ENCODE results near the gene TBC1D2B. TPM values are rescaled to one million over a fixed set of nuclear protein-coding genes. Genes with fewer than 3 reads are reported as not detected.

The TBC1D2B gene
- total RNA-seq, 4 donors from 2014 or later: 32.4 to 41.7 (median 35.3) TPM

DNA sequence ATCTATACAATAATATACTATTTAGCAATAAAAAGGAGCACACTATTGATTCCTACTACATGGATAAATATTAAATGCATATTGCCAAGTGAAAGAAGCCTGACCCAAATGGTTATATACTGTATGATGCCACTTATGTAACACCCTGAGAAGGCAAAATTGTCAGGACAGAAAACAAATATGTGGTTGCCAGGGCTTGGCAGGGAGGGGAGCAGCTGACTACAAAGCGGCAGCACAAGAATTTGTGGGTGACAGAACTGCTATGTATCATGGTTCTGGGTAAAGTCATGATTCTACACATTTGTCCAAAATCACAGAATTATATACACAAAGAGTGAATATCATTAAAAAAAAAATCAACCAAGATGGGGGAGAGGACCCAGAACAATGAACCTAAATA lies 22.5 kb downstream of the TBC1D2B start:
- 31 to 33% methylated on average over 1 of the region's 1 CpG for WGBS, 2 donors
- intact Hi-C loops (cut with DNase I; ENCODE audit: low total_unique reads): no loop called here
- DNase-seq (ENCODE audit: low spot score in 2 of 2): no peak
- TF ChIP-seq POLR2A (IDR thresholded peaks at IDR 0.05) (no peak), CTCF (IDR thresholded peaks at IDR 0.05) (no peak)
- no peak overlapping the region for H3K4me3 ChIP-seq (ENCODE audit: low read depth, poor library complexity, severe bottlenecking)

DNA sequence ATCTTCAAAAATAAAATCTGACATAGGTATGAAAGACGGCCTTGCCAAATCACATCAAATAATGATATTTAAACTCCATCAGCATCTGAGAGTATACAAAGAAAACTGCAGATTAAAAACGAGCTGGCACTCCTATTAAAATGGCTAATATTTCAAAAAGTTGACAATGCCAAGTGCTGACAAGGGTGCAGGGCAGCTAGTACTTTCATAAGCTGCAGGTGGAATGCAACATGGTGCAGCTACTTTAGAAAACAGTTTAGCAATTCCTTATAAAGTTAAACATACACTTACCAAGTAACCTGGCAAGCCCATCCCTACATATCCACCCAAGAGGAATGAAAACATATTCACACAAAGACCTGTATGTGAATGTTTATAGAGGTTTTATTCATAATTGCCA lies 23.0 kb downstream of the TBC1D2B start:
- intact Hi-C loops (cut with DNase I; ENCODE audit: low total_unique reads): no loop called here
- no peak for DNase-seq (ENCODE audit: low spot score in 2 of 2)
- no peak for TF ChIP-seq CTCF (IDR thresholded peaks at IDR 0.05)
- no peak for TF ChIP-seq POLR2A (IDR thresholded peaks at IDR 0.05)
- 65 to 75% methylated on average over 2 of the region's 2 CpGs for WGBS, 2 donors
- no peak overlapping the region for H3K4me3 ChIP-seq (ENCODE audit: low read depth, poor library complexity, severe bottlenecking)

DNA sequence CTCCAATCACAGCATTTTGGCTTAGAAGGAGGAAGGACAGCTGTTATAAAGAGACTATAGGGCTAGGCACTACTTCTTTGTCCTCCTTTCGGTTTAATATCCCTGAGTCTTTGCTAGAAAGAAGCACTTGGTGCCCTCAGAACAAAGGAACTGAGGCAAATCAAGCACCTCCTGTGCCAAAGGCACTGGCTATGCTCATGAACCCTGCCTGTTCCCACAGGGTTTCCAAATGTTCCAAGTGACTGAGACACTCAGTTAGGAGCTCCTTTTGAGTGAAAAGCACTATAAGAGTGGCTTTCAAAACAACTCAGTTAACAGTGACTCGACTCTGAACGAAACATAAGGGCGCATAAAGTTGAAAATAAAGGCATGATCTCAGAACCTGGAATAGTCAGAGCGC lies 25.0 kb downstream of the TBC1D2B start:
- intact Hi-C loops (cut with DNase I; ENCODE audit: low total_unique reads): no loop called here

GRCh38 chr15:78052001-78052401 lies 25.5 kb downstream of the TBC1D2B start:
- TF ChIP-seq POLR2A (IDR thresholded peaks at IDR 0.05) (no peak), CTCF (IDR thresholded peaks at IDR 0.05) (no peak)
- H3K4me3 ChIP-seq (ENCODE audit: low read depth, poor library complexity, severe bottlenecking): no peak overlapping the region
- intact Hi-C loops (cut with DNase I; ENCODE audit: low total_unique reads): no loop called here
- DNase-seq (ENCODE audit: low spot score in 2 of 2): no peak

More for the DNA sequence above, 25.0 kb downstream of the TBC1D2B start:
- no peak for TF ChIP-seq POLR2A (IDR thresholded peaks at IDR 0.05)
- TF ChIP-seq CTCF (IDR thresholded peaks at IDR 0.05): no peak
- 80 to 84% methylated on average over 5 of the region's 5 CpGs for WGBS, 2 donors
- no peak for DNase-seq (ENCODE audit: low spot score in 2 of 2)
- no peak overlapping the region for H3K4me3 ChIP-seq (ENCODE audit: low read depth, poor library complexity, severe bottlenecking)

- DNase-seq (ENCODE audit: low spot score in 2 of 2): no peak
- intact Hi-C loops (cut with DNase I; ENCODE audit: low total_unique reads): no loop called here
- WGBS, 2 donors: 70 to 74% methylated on average over 3 of the region's 3 CpGs
- no peak for TF ChIP-seq POLR2A (IDR thresholded peaks at IDR 0.05)
- TF ChIP-seq CTCF (IDR thresholded peaks at IDR 0.05): no peak
- H3K4me3 ChIP-seq (ENCODE audit: low read depth, poor library complexity, severe bottlenecking): no peak overlapping the region
Measured at GRCh38 chr15:78051596-78051995, 25.9 kb downstream of the TBC1D2B start.

DNA sequence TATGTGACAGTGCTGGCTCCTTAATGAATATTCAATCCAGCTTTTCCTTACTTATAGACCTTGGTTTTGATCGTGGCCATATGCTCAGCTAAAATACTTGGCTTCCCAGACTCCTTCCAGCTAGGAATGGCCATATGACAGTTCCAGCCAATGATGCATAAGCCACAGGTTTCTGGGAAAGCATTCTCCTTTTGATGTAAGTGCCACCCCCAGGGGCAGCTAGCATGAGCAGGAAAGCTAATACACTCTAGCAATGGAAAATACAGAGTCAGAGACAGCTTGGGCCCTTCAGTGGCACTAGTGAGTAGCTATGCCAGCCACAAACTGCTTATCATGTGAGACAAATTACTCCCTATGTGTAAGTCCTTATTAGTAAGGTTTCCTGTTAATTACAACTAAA lies 26.7 kb downstream of the TBC1D2B start:
- H3K4me3 ChIP-seq (ENCODE audit: low read depth, poor library complexity, severe bottlenecking): no peak overlapping the region
- no peak for TF ChIP-seq CTCF (IDR thresholded peaks at IDR 0.05)
- no peak for TF ChIP-seq POLR2A (IDR thresholded peaks at IDR 0.05)
- intact Hi-C loops (cut with DNase I; ENCODE audit: low total_unique reads): no loop called here
- no peak for DNase-seq (ENCODE audit: low spot score in 2 of 2)
- 52 to 56% methylated on average over 1 of the region's 1 CpG for WGBS, 2 donors

Data from lower leg skin (tissue), 4 donors.